Cardiac septum (tissue), 1 donor: ENCODE results near the gene SLC35A5. TPM values are rescaled to one million over a fixed set of nuclear protein-coding genes. Genes with fewer than 3 reads are reported as not detected.
"Not testable (repeated sequence)": the region's sequence is repeated elsewhere in the genome, so short reads cannot be mapped to it uniquely, and the experiment has no call there.

Experiments used
- DNase-seq: peaks from one replicate; pipeline ENCODE4 v3.0.0-alpha.2; 2020; ENCODE audit warnings: low spot score
- intact Hi-C: fragments of 100-400 bp; cut with DNase I; formaldehyde crosslinking; loops from one replicate; pipeline ENCODE4 v1.14.0; 2022
- long read RNA-seq: library from polyadenylated mRNA; unstranded; transcript quantifications from one replicate; pipeline ENCODE4 v2.0.0, GENCODE V29; 2021
- total RNA-seq: library from RNA; stranded (reverse); fragmentation: NEBNext Ultra II Directional; extraction: Animal tissue kit (Norgen Biotek cat#: 25700); gene quantifications from one replicate; pipeline ENCODE4 v1.2.1, GENCODE V29; 2021
- donor health status: DM: no; HTN: no; CAD: no.

The SLC35A5 gene
- total RNA-seq: 18.6 TPM
- long read RNA-seq, full-length matches to known transcripts: 20 of 23 reads
- long read RNA-seq, partial matches to known transcripts: 2 of 23 reads
- long read RNA-seq, other reads (novel, unspliced or antisense): 1 of 23 reads

- DNase-seq: peak; percentile 100
- intact Hi-C loops: loop anchor here (5.0 kb wide), 1 partner anchor 430 kb away; the partner anchor contains the start of gene GTPBP8
Measured at GRCh38 chr3:112561734-112562529, at the start of gene SLC35A5, which contains the start of gene ATG3. Gene SLC35A5 (plus strand): TSS chr3:112562045. CDS start chr3:112563404, 1,359 bp downstream. Gene ATG3 (minus strand): TSS chr3:112561962. CDS start chr3:112561528, 434 bp downstream.

GRCh38 chr3:112512320-112512719 lies 49.5 kb upstream of the SLC35A5 start:
- DNase-seq: no peak
- intact Hi-C loops: loop anchor here (10.0 kb wide), 1 partner anchor 118 kb away; no protein-coding TSS in a partner anchor

GRCh38 chr3:112514527-112515128 lies 47.2 kb upstream of the SLC35A5 start:
- intact Hi-C loops: loop anchor here (5.0 to 10.0 kb wide), 4 partner anchors 120 to 402 kb away; partner anchors contain the start of genes CD200 and SLC9C1
- no peak for DNase-seq

- intact Hi-C loops: loop anchor here (5.0 to 10.0 kb wide), 4 partner anchors 124 to 407 kb away; partner anchors contain the start of genes CD200 and SLC9C1
- DNase-seq: not testable (repeated sequence)
Measured at GRCh38 chr3:112518970-112519369, 42.9 kb upstream of the SLC35A5 start.

GRCh38 chr3:112519424-112520001 lies 42.3 kb upstream of the SLC35A5 start:
- intact Hi-C loops: loop anchor here (5.0 to 10.0 kb wide), 4 partner anchors 125 to 407 kb away; partner anchors contain the start of genes CD200 and SLC9C1
- DNase-seq: no peak

- intact Hi-C loops: not testable (repeated sequence)
Measured at GRCh38 chr3:112524127-112524526, 37.7 kb upstream of the SLC35A5 start.

GRCh38 chr3:112530573-112530972 lies 31.3 kb upstream of the SLC35A5 start:
- DNase-seq: no peak
- intact Hi-C loops: loop anchor here (10.0 kb wide), 1 partner anchor 396 kb away; the partner anchor contains the start of gene GCSAM

More at GRCh38 chr3:112524127-112524526, 37.7 kb upstream of the SLC35A5 start:
- DNase-seq: not testable (repeated sequence)

GRCh38 chr3:112531358-112531781 lies 30.5 kb upstream of the SLC35A5 start:
- intact Hi-C loops: loop anchor here (10.0 kb wide), 1 partner anchor 397 kb away; the partner anchor contains the start of gene GCSAM

GRCh38 chr3:112539825-112540650 lies 21.8 kb upstream of the SLC35A5 start:
- intact Hi-C loops: loop anchor here (10.0 kb wide), 1 partner anchor 405 kb away; the partner anchor contains the start of gene GCSAM
- DNase-seq: no peak

More at GRCh38 chr3:112531358-112531781, 30.5 kb upstream of the SLC35A5 start:
- no peak for DNase-seq

- intact Hi-C loops: no loop called here
- no peak for DNase-seq
Measured at GRCh38 chr3:112546216-112546759, 15.6 kb upstream of the SLC35A5 start.

- no peak for DNase-seq
- intact Hi-C loops: no loop called here
Measured at GRCh38 chr3:112550859-112551258, 11.0 kb upstream of the SLC35A5 start.

GRCh38 chr3:112555535-112556170 lies 6.2 kb upstream of the SLC35A5 start:
- DNase-seq: no peak
- intact Hi-C loops: no loop called here

GRCh38 chr3:112557976-112558375 lies 3.9 kb upstream of the SLC35A5 start:
- DNase-seq: no peak
- intact Hi-C loops: no loop called here

- intact Hi-C loops: loop anchor here (5.0 kb wide), 1 partner anchor 432 kb away; the partner anchor contains the start of gene GTPBP8
- no peak for DNase-seq
Measured at GRCh38 chr3:112560307-112560706, 1.5 kb upstream of the SLC35A5 start.

- intact Hi-C loops: loop anchor here (5.0 kb wide), 1 partner anchor 431 kb away; the partner anchor contains the start of gene GTPBP8
- peak; percentile 82 for DNase-seq
Measured at GRCh38 chr3:112560721-112561483, 943 bp upstream of the SLC35A5 start.

- DNase-seq: no peak
- intact Hi-C loops: loop anchor here (5.0 kb wide), 1 partner anchor 431 kb away; the partner anchor contains the start of gene GTPBP8
Measured at GRCh38 chr3:112561484-112561733, 436 bp upstream of the SLC35A5 start.
